GM21381 (cell line): ENCODE data around the gene GRIA1.

Experiments
- ATAC-seq: cut with Tn5 transposase; IDR thresholded peaks from one replicate; pipeline ENCODE4 v1.9.1; 2021; ENCODE audit warnings: mild to moderate bottlenecking, moderate library complexity; ENCODE audit not compliant: unreplicated experiment

Gene GRIA1

GRCh38 chr5:153496835-153497234, 6.4 kb downstream of the GRIA1 start:
- ATAC-seq: no peak

GRCh38 chr5:153498516-153498915, 8.0 kb downstream of the GRIA1 start:
- no peak for ATAC-seq

DNA sequence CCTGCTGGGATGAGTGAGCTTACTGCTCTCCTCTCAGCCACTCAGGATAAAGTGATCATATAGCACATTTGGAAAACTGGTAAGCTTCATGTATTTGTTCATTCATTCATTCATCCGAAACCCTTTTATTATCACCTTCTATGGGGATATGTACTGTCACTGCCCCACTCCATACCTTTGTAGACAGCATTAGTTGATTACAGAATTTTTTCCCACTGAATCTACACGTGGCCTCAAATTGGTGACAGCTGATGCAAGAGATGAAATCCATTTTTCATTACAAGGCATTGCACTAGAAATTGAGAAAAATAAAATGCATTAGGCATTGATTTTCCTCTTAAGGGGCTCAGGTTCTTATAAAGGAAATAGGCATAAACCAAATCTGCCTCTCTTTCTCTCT, 9.7 kb downstream of the GRIA1 start:
- ATAC-seq: no peak

DNA sequence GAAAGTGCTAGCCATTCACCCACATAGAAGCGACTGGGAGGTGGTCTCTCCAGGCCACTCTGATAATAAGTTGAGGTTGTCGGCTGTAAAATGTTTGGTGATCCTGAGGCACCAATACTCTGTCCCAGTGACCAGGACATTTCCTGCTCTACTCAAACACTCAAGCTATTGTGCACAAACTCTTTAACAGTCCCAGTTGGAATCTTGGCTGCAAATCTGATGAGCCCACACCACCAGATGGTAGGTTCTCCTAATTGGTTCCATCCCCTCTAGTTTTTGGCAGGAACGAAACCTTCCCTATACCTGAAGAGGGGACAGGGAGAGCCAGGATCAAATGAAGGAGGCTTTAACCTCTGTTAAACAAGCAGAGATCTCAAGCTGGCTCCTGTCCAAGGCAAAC, 14.3 kb downstream of the GRIA1 start:
- no peak for ATAC-seq

- no peak for ATAC-seq
Measured at GRCh38 chr5:153508700-153509099, 18.2 kb downstream of the GRIA1 start.

DNA sequence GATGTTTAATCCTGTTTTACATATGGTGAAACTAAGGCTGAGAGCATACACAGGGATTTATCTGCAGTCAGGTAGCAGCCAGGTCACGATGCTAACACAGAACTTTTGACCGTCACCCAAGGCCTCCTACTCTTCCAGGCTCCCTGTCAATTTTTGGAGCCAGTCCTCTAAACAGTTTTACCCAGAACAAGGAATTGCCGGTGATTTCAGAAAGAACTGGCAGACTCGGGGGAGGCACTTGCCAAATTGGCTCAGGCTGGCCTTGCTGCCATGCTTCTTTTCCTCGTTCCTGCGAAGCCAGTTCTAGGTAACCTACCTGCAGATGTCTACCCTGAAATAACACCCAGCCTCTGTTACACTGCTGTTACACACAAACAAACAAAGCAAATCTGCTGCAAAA, 21.2 kb downstream of the GRIA1 start:
- no peak for ATAC-seq

GRCh38 chr5:153513156-153513555, 22.7 kb downstream of the GRIA1 start:
- ATAC-seq: no peak

- no peak for ATAC-seq
Measured at GRCh38 chr5:153515301-153515700, 24.8 kb downstream of the GRIA1 start.

GRCh38 chr5:153516504-153517240, 26.2 kb downstream of the GRIA1 start:
- ATAC-seq: no peak

DNA sequence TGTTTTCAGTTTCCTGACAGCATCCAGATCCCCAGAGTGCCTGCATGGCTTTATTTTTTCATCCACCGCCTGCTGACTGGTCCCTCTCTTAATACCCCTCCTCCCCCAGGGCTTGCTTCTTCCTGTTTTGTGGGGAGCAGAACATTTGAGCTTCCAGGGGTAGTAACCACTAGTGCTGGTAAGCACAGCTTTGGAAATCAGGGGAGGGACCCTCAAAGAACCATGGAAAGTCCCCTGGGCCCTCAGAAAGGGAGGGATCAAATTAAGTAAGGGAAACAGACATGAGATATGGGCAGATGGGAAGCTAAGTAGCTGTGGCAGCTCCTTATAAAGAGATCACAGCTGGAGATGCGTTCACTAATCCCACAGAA, 26.8 kb downstream of the GRIA1 start:
- no peak for ATAC-seq

GRCh38 chr5:153520137-153520536, 29.7 kb downstream of the GRIA1 start:
- ATAC-seq: no peak

- ATAC-seq: no peak
Measured at GRCh38 chr5:153520952-153521351, 30.5 kb downstream of the GRIA1 start.

DNA sequence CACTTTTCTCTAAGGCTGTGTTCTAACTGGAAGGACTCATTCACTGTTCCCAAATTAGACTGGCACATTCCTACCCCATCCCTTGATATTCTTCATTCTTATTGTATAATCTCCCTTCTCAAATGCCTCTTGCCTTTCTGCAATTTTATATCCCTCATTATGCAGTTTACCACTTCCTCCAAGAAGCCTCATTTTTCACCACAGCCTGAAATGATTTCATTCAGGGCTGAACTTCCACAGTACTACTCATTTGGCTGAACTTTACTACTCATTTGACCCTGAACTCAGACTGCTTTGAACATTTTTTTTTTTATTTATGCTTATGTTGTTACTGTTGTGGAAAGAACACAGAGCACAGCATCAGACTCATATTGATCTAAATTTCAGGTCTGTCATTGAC, 32.7 kb downstream of the GRIA1 start:
- ATAC-seq: no peak

DNA sequence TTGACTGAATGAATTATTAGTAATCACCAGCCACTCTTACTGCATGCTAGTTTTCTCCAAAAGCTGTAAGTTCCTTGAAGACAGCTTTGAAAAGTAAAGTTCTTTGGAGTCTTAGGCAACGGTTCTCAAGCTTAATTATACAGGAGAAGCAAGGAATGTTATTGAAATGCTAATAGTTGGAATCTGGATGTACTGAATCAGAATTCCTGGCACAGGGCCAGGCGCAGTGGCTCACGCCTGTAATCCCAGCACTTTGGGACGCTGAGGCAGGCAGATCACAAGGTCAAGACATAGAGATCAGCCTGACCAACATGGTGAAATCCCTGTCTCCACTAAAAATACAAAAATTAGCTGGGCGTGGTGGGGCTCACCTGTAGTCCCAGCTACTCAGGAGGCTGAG, 33.4 kb downstream of the GRIA1 start:
- no peak for ATAC-seq

- no peak for ATAC-seq
Measured at GRCh38 chr5:153525536-153525935, 35.1 kb downstream of the GRIA1 start.

- no peak for ATAC-seq
Measured at GRCh38 chr5:153530357-153531143, 40.1 kb downstream of the GRIA1 start.

- no peak for ATAC-seq
Measured at GRCh38 chr5:153533546-153533945, 43.1 kb downstream of the GRIA1 start.

GRCh38 chr5:153534102-153534501, 43.6 kb downstream of the GRIA1 start:
- ATAC-seq: no peak

DNA sequence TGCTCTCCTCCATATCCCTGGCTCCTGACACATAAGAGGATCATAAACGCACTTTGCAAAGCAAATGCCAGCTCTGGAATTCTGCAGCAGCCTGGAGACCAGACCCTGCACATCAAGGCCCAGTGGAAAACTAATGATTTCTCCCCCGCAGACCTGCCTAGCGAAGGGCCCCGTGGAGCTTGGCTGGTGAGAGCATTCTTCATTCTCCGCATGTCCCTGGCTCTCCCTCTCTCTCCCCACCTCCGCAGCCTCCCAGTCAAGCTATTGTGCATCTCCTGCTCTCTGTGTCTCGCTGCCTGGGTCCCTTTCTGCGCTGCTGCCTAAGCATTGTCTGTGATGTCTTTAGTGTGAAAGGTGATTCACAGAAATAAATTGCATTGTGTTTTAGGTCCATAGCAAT, 46.7 kb downstream of the GRIA1 start:
- no peak for ATAC-seq

GRCh38 chr5:153539983-153540382, 49.5 kb downstream of the GRIA1 start:
- ATAC-seq: no peak

DNA sequence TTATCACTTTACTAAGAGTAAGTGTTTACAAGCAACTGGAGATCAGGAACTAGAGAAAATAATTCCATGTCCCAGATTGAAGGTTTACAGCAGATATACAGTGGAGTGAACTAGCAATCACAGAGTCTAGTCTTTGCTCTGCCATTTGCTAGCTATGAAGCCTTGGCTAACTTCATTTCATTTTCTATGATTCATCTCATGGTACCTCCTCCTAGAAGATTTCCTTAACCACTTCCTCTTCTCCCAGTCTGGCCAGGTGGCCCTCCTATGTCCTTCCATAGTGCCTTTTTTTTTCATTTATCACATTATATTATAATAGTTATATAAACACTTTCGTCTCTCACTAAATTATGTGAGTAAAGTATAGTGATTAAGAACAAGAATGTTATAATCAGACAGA, 52.1 kb downstream of the GRIA1 start:
- no peak for ATAC-seq

GRCh38 chr5:153543288-153543687, 52.8 kb downstream of the GRIA1 start:
- ATAC-seq: no peak
